ENCODE data around the gene CLCN6.

Gene CLCN6

DNA sequence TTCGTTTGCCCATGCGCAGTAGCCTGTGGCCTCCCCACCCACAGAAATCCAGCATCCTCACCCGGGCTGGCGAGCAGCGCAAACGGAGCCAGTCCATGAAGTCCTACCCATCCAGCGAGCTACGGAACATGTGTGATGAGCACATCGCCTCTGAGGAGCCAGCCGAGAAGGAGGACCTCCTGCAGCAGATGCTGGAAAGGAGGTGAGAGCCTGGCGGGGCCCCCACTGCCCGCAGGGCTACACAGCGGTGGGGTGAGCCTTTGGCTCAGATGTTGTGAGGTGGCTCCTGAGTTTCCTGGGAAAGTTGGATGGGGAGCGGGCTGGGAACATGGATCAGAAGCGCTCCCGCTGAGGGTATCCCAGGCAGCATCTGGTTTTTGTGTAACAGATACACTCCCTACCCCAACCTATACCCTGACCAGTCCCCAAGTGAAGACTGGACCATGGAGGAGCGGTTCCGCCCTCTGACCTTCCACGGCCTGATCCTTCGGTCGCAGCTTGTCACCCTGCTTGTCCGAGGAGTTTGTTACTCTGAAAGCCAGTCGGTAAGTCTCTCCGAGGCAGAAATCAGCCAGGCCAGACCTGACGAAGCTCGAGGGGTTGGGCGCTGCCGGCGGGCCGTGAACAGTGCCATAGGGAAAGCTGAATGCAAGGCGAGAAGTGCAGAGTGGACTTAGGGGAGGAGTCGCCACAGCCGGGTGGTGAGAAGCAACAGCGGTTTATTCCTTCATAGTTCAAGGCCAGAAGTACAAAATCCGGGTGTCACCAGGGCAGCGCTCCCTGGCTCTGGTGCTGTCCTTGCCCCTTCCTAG, 31.2 kb downstream of the CLCN6 start:
- H3K27ac Mint-ChIP-seq: no peak overlapping the region
- ATAC-seq (replicated peaks) (no peak), DNase-seq (no peak)
- H3K4me3 Mint-ChIP-seq: no peak overlapping the region
- H3K27me3 Mint-ChIP-seq: no peaks in the 10 kb centered on the region
- peaks cover 0 to 4% of the 10 kb centered on the region in 2 donors for H3K4me1 Mint-ChIP-seq (ENCODE audit: low read depth in 2 of 2)
- H3K36me3 Mint-ChIP-seq (ENCODE audit: insufficient read depth): peaks cover 27% of the 10 kb centered on the region
- no peaks in the 10 kb centered on the region for H3K9me3 Mint-ChIP-seq

DNA sequence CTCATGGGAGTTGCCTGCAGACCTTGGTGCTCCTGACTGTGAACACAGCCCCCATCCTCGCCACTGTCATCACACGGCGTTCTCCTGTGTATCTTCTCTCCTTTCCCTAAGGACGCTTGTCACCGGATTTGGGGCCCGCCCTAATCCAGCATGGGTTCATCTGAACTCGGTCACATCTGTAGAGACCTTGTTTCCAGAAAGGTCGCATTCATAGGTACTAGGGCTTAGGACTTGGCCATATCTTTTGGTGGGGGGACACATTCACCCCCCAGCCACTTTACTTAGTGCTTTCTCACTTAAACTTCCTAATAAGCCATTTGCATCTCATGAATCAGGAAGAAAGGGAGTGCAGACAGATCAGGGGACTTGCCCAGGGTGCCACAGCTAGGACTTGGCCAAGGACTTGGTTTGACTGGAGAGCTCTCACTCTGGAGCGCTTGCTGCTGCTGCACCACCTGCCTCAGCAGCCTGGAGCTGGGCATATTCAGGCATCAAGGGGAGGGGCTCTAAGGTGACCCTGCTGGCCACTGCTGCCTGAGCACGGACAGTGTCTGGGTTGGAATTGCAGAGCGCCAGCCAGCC, 31.9 kb downstream of the CLCN6 start:
- no peaks in the 10 kb centered on the region for H3K9me3 Mint-ChIP-seq
- no peak for DNase-seq
- no peak for ATAC-seq (replicated peaks)
- H3K27ac Mint-ChIP-seq: no peak overlapping the region
- peaks cover 27% of the 10 kb centered on the region for H3K36me3 Mint-ChIP-seq (ENCODE audit: insufficient read depth)
- H3K27me3 Mint-ChIP-seq: no peaks in the 10 kb centered on the region
- peaks cover 0 to 4% of the 10 kb centered on the region in 2 donors for H3K4me1 Mint-ChIP-seq (ENCODE audit: low read depth in 2 of 2)
- no peak overlapping the region for H3K4me3 Mint-ChIP-seq

DNA sequence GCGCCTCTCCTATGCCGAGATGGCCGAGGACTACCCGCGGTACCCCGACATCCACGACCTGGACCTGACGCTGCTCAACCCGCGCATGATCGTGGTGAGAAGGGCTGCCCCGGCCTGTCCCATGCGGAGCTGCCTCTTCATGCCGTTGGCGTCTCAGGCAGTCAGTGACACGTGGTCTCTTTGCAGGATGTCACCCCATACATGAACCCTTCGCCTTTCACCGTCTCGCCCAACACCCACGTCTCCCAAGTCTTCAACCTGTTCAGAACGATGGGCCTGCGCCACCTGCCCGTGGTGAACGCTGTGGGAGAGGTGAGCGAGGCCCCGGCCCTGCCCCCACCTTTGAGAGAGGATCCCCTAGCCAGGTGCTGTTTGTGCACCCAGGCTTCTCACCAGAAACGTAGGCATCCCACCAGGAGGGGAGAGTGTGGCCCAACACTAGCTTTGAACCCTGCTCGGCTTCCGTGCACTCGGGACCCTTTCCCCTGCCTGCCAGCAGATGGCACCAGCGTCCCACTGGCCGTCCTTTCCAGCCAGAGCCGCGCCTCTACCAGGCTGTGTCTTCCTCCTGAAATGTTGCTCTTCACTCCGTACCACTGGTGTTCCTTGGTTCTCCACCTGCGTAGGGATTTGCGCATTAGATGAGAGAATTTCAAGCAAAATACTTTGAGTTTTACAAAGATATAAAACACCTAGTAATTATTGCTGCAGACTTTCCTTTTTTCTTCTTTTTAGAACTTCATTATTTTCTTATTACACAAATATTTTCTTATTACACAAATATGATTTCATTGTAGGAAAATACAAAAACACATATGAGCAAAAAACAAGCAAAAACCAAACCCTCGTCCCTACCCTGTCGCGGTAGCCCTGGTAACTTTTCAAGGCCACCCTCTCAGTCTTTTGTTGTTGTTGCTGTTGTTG, 32.6 kb downstream of the CLCN6 start:
- Mint-ChIP-seq H3K4me1 (ENCODE audit: low read depth in 2 of 2) (peaks cover 0 to 4% of the 10 kb centered on the region in 2 donors), H3K4me3 (peak overlapping the region in 1 of 2 donors; percentile 8), H3K9me3 (no peaks in the 10 kb centered on the region), H3K27ac (peak overlapping the region in 1 of 2 donors; percentile 66), H3K27me3 (no peaks in the 10 kb centered on the region), H3K36me3 (ENCODE audit: insufficient read depth) (peaks cover 25% of the 10 kb centered on the region)
- peak; percentile 94 for ATAC-seq (replicated peaks)
- DNase-seq: peak; percentile 62 to 72 (median 71)

DNA sequence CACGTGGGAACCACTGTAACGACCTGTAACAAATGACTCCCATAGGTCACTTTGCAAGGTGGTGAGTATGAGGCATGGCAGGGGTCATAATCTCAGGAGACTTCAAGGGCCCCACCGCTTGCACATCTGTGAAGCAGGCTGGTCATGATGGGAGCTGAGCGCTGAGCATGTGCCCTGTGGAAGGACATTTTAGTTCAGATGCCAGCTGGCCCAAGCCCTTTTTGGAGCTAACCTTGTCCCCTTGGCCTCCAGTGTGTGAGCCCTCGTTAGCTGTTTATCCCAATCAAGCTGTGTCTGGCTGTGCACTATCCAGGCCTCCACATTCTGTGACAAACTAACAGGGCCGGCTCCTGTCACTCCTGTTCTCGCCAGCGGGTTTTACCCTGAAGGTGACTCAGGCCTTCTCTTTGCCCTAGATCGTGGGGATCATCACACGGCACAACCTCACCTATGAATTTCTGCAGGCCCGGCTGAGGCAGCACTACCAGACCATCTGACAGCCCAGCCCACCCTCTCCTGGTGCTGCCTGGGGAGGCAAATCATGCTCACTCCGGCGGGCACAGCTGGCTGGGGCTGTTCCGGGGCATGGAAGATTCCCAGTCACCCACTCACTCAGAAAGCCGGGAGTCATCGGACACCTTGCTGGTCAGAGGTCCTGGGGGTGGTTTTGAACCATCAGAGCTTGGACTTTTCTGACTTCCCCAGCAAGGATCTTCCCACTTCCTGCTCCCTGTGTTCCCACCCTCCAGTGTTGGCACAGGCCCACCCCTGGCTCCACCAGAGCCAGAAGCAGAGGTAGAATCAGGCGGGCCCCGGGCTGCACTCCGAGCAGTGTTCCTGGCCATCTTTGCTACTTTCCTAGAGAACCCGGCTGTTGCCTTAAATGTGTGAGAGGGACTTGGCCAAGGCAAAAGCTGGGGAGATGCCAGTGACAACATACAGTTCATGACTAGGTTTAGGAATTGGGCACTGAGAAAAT, 34.0 kb downstream of the CLCN6 start:
- Mint-ChIP-seq H3K27me3 (no peaks in the 10 kb centered on the region), H3K36me3 (ENCODE audit: insufficient read depth) (peaks cover 23% of the 10 kb centered on the region), H3K4me1 (ENCODE audit: low read depth in 2 of 2) (peaks cover 0 to 4% of the 10 kb centered on the region in 2 donors), H3K9me3 (no peaks in the 10 kb centered on the region), H3K27ac (no peak overlapping the region), H3K4me3 (no peak overlapping the region)
- ATAC-seq (replicated peaks) (no peak), DNase-seq (no peak)

DNA sequence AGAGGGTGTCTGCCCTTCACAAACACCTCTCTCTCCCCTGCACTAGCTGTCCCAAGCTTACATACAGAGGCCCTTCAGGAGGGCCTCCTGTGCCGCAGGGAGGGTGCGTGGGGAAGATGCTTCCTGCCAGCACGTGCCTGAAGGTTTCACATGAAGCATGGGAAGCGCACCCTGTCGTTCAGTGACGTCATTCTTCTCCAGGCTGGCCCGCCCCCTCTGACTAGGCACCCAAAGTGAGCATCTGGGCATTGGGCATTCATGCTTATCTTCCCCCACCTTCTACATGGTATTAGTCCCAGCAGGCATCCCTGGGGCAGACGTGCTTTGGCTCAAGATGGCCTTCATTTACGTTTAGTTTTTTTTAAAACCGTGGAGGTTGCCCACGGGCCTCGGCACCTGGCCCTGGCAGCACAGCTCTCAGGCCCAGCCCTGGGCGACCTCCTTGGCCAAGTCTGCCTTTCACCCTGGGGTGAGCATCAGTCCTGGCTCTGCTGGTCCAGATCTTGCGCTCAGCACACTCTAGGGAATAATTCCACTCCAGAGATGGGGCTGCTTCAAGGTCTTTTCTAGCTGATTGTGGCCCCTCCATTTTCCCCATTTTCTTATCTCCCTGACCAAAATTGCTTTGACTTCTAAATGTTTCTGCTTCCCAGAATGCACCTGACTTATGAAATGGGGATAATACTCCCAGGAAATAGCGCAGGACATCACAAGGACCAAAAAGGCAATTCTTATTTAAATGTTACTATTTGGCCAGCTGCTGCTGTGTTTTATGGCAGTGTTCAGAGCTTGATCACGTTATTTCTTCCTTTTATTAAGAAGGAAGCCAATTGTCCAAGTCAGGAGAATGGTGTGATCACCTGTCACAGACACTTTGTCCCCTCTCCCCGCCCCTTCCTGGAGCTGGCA, 35.5 kb downstream of the CLCN6 start:
- no peak overlapping the region for H3K27ac Mint-ChIP-seq
- no peak for ATAC-seq (replicated peaks)
- H3K36me3 Mint-ChIP-seq (ENCODE audit: insufficient read depth): peaks cover 27% of the 10 kb centered on the region
- no peak for DNase-seq
- peaks cover 4% of the 10 kb centered on the region in 2 donors for H3K4me1 Mint-ChIP-seq (ENCODE audit: low read depth in 2 of 2)
- H3K27me3 Mint-ChIP-seq: no peaks in the 10 kb centered on the region
- H3K9me3 Mint-ChIP-seq: no peaks in the 10 kb centered on the region
- H3K4me3 Mint-ChIP-seq: no peak overlapping the region

DNA sequence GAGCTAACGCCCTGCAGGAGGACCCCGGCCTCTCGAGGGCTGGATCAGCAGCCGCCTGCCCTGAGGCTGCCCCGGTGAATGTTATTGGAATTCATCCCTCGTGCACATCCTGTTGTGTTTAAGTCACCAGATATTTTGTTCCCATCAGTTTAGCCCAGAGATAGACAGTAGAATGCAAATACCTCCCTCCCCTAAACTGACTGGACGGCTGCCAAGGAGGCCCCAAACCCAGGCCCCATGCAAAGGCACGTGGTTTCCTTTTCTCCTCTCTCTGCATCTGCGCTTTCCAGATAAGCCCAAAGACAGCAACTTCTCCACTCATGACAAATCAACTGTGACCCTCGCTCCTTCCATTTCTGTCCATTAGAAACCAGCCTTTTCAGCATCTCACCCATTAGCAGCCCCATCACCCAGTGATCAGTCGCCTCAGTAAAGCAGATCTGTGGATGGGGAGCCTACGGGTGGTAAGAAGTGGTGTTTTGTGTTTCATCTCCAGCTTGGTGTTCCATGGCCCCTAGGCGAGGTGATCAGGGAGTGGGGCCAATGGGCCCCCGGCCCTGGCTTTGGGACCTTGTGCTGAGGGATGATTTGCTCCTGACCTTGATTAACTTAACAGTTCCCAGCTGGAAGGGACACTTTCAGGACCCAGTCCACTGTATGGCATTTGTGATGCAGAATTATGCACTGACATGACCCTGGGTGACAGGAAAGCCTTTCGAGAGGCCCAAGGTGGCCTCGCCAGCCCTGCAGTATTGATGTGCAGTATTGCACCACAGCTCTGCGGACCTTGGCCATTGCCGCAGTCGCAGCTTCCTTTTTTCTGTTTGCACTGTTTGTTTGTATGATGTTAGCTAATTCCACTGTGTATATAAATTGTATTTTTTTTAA, 36.4 kb downstream of the CLCN6 start:
- H3K4me1 Mint-ChIP-seq (ENCODE audit: low read depth in 2 of 2): peaks cover 4% of the 10 kb centered on the region in 2 donors
- H3K27ac Mint-ChIP-seq: no peak overlapping the region
- no peaks in the 10 kb centered on the region for H3K27me3 Mint-ChIP-seq
- H3K36me3 Mint-ChIP-seq (ENCODE audit: insufficient read depth): peaks cover 24% of the 10 kb centered on the region
- H3K4me3 Mint-ChIP-seq: no peak overlapping the region
- DNase-seq (no peak), ATAC-seq (replicated peaks) (no peak)
- H3K9me3 Mint-ChIP-seq: no peaks in the 10 kb centered on the region

DNA sequence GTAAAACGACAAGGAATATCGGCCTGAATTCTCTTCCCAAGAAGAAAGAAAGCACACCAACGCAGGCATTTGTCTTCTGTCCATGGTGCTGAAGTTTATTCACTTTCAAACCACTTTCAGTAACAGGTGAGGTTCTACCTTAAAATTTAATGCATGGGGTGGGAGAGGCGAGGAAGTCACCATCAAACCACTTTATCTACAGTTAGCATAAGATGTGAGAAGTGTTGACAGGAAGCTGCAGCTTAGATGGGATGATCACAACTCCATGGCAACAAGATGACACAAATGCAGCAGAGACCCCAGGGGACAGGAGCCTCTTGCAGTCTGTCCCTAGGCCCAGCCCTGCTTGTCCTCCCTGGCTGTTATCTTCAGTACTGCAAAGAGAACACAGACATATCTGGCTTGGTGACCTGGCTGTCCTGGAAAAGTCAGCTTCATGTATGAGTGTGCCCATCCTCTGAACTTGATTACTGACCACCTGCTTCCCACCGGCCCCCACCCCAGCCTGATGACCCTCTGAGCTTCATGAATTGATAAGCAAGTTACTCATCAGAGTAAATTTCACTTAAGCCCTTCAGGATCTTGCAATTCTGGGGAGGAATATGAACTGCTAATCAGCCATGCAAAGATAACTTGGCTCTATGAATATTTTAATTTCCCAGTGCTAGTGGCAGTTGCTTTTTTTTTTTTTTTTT, 39.8 kb downstream of the CLCN6 start:
- no peak overlapping the region for H3K27ac Mint-ChIP-seq
- ATAC-seq (replicated peaks) (peak; percentile 27), DNase-seq (no peak)
- peaks cover 7% of the 10 kb centered on the region for H3K36me3 Mint-ChIP-seq (ENCODE audit: insufficient read depth)
- H3K4me1 Mint-ChIP-seq (ENCODE audit: low read depth in 2 of 2): peaks cover 0 to 4% of the 10 kb centered on the region in 2 donors
- H3K9me3 Mint-ChIP-seq: no peaks in the 10 kb centered on the region
- H3K4me3 Mint-ChIP-seq: no peak overlapping the region
- H3K27me3 Mint-ChIP-seq: peaks cover 0 to 2% of the 10 kb centered on the region in 2 donors

DNA sequence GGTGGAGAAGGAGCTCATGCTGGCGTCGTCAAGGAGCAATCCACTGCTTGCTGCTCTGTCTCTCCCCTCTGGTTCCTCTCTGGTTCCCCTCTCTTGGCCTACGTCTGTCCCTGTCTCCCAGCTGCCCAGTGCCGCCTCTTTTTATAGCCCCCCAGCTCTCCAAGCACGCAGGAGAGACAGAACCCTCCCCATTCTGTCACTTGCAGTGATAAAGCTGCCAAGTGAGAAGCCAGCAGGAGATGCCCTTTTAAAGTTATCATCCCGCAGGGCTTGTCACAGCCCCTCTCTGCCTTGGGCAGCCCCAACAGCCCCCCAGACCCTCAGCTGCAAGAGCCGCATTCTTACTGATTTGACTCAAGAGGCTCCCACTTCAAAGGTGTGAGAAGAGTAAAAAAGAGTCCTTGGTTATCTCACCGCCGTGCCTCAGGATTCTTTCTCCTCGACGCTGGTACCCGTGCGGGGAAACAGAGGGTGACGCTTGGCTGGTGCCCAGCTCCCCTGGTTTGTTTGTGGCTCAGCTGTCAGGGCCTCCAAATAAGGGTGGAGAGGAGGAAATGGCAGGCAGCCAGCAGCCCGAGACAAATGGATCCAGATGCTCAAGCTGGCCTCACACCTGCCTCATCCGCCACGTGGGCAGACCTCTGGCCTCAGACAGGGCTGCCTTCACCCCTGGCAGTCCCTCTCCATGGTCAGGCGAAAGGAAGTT, 41.8 kb downstream of the CLCN6 start, which contains the start of gene NPPA:
Gene NPPA (minus strand): TSS at position 117 of the 706 bp plus-strand sequence. CDS start 99 bp downstream, at position 18.
- ATAC-seq (replicated peaks) (no peak), DNase-seq (no peak)
- Mint-ChIP-seq H3K27me3 (peaks cover 9 to 18% of the 10 kb centered on the region in 2 donors), H3K4me3 (no peak within 1 kb of the TSS), H3K4me1 (ENCODE audit: low read depth in 2 of 2) (peaks cover 0 to 4% of the 10 kb centered on the region in 2 donors), H3K27ac (no peak within 1 kb of the TSS), H3K9me3 (no peaks in the 10 kb centered on the region), H3K36me3 (ENCODE audit: insufficient read depth) (peaks cover 4% of the 10 kb centered on the region)

DNA sequence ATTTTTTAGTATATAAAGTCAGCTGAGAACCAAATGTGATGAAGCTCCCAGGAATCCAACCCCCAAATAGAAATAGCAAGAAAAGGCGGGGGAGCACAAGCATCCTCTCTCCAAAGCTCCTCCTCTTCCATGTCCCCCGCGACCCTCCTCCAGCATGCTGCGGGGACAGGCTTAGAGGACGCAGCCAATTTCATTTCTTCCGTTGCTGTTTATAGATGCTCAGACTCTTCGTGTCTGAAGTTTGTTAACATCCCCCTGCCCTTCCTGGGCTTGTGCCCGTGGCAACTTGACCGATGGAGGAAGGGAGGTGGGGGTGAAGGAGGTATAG, 42.3 kb downstream of the CLCN6 start:
- peaks cover 4% of the 10 kb centered on the region for H3K36me3 Mint-ChIP-seq (ENCODE audit: insufficient read depth)
- ATAC-seq (replicated peaks) (no peak), DNase-seq (no peak)
- no peaks in the 10 kb centered on the region for H3K9me3 Mint-ChIP-seq
- no peak overlapping the region for H3K27ac Mint-ChIP-seq
- H3K27me3 Mint-ChIP-seq: peaks cover 13 to 23% of the 10 kb centered on the region in 2 donors
- no peak overlapping the region for H3K4me3 Mint-ChIP-seq
- H3K4me1 Mint-ChIP-seq (ENCODE audit: low read depth in 2 of 2): peaks cover 0 to 4% of the 10 kb centered on the region in 2 donors

DNA sequence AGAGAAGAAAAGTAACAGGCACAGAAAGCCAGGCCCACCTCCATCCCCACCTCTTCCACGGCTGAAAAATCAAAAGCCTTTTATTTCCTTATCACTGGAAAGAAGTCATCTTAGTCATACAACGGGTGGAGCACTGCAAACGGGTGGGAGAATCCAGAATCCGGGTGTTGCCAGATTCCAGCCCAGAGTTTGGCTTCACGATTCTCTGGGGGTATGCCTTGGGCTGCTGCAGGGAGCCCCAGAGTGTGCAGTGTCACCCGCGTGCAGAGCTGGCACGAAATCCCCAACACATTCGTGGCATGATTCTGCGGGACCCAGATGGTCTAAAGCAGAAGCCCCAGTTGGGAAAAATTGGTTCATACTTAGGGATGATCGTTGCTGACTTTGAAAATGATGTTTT, 44.2 kb downstream of the CLCN6 start:
- no peak overlapping the region for H3K27ac Mint-ChIP-seq
- ATAC-seq (replicated peaks) (no peak), DNase-seq (no peak)
- no peaks in the 10 kb centered on the region for H3K9me3 Mint-ChIP-seq
- no peak overlapping the region for H3K4me3 Mint-ChIP-seq
- H3K4me1 Mint-ChIP-seq (ENCODE audit: low read depth in 2 of 2): peaks cover 0 to 4% of the 10 kb centered on the region in 2 donors
- peaks cover 18 to 41% of the 10 kb centered on the region in 2 donors for H3K27me3 Mint-ChIP-seq
- peaks cover 4% of the 10 kb centered on the region for H3K36me3 Mint-ChIP-seq (ENCODE audit: insufficient read depth)
